PC-9 (cell line): Measurements from ENCODE around the gene VGLL4. TPM values are rescaled to one million over a fixed set of nuclear protein-coding genes. Genes with fewer than 3 reads are reported as not detected.

Source experiments
- BruUV-seq: library from RNA; stranded (reverse); fragments of 400-500 nt; replicated peaks from 2 replicates; lab custom pipeline; 2021; lab: Mats Ljungman, UMichigan
- CTCF ChIA-PET: fragments of 300-600 bp; sonication (Branson Sonifier 250); formaldehyde crosslinking; loops from one replicate; lab custom pipeline; 2022; ENCODE audit warnings: antibody characterized with exemption; lab: Charles Lee
- POLR2A ChIA-PET: fragments of 300-600 bp; sonication (Branson Sonifier 250); formaldehyde crosslinking; loops from one replicate; lab custom pipeline; 2022; ENCODE audit warnings: antibody characterized with exemption; ENCODE audit not compliant: unreplicated experiment; lab: Charles Lee
- DNase-seq, 2 experiments: peaks; one replicate each; pipeline versions ENCODE4 v3.0.0 to v3.0.0-alpha.2; 2015 to 2022; ENCODE audit warnings: mixed read lengths in 1 of 2
- H2AFZ ChIP-seq: fragments of 200-600 bp; sonication (generic); 2 replicates; pipeline ENCODE4 v1.8.1; 2017; ENCODE audit warnings: antibody characterized with exemption
- H3F3A ChIP-seq: fragments of 200-600 bp; sonication (generic); 2 replicates; pipeline ENCODE4 v1.8.1; 2017; ENCODE audit warnings: antibody characterized with exemption, mild to moderate bottlenecking, low read depth; ENCODE audit not compliant: insufficient read depth
- H3K27ac ChIP-seq: fragments of 200-600 bp; sonication (generic); 2 replicates; pipeline ENCODE4 v1.6.1; 2016; ENCODE audit warnings: mixed run types
- H3K27me3 ChIP-seq: fragments of 200-600 bp; sonication (generic); 2 replicates; pipeline ENCODE4 v1.6.1; 2016; ENCODE audit warnings: low read depth, mixed run types; ENCODE audit not compliant: insufficient read depth
- H3K36me3 ChIP-seq: fragments of 200-600 bp; sonication (generic); 2 replicates; pipeline ENCODE4 v1.6.1; 2016; ENCODE audit warnings: low read depth, mixed run types
- H3K4me1 ChIP-seq: fragments of 200-600 bp; sonication (generic); replicated peaks from 2 replicates; pipeline ENCODE4 v1.6.1; 2016; ENCODE audit warnings: mixed run types; ENCODE audit not compliant: insufficient read depth
- H3K4me2 ChIP-seq: fragments of 200-600 bp; sonication (generic); 2 replicates; pipeline ENCODE4 v1.6.1; 2017; ENCODE audit warnings: mixed run types
- H3K4me3 ChIP-seq: fragments of 200-600 bp; sonication (generic); 2 replicates; pipeline ENCODE4 v1.6.1; 2016; ENCODE audit warnings: mixed run types
- H3K79me2 ChIP-seq: fragments of 200-600 bp; sonication (generic); 2 replicates; pipeline ENCODE4 v1.6.1; 2017; ENCODE audit warnings: low read depth, mixed run types
- H3K9me2 ChIP-seq: fragments of 200-600 bp; sonication (generic); 2 replicates; pipeline ENCODE4 v1.8.1; 2017; ENCODE audit warnings: mild to moderate bottlenecking; ENCODE audit not compliant: insufficient read depth
- H3K9me3 ChIP-seq: fragments of 200-600 bp; sonication (generic); 2 replicates; pipeline ENCODE4 v1.8.1; 2016; ENCODE audit warnings: low read depth; ENCODE audit not compliant: insufficient read depth
- H4K20me1 ChIP-seq: fragments of 200-600 bp; sonication (generic); 2 replicates; pipeline ENCODE4 v1.8.1; 2017; ENCODE audit not compliant: insufficient read depth
- EZH2 ChIP-seq: fragments of 200-600 bp; sonication (generic); IDR thresholded peaks from 2 replicates; pipeline ENCODE4 v1.8.0; 2017; ENCODE audit warnings: antibody characterized with exemption, low read depth
- intact Hi-C: fragments of 100-400 bp; cut with micrococcal nuclease; formaldehyde crosslinking; loops from one replicate; pipeline ENCODE4 v1.10.0; 2022; ENCODE audit not compliant: unreplicated experiment
- total RNA-seq: library from RNA; stranded (reverse); gene quantifications from 2 replicates; pipeline ENCODE4 v1.2.3, GENCODE V29; 2021
- TF ChIP-seq, protein P1 (sequence below): fragments of 200-600 bp; sonication (generic); conservative IDR thresholded peaks from 2 replicates; pipeline ENCODE4 v1.6.1; 2017; ENCODE audit warnings: mixed run types, antibody characterized with exemption, mild to moderate bottlenecking, moderate library complexity

VGLL4 gene
- total RNA-seq, 1 experiment from 2014 or later: 42.2 TPM

DNA sequence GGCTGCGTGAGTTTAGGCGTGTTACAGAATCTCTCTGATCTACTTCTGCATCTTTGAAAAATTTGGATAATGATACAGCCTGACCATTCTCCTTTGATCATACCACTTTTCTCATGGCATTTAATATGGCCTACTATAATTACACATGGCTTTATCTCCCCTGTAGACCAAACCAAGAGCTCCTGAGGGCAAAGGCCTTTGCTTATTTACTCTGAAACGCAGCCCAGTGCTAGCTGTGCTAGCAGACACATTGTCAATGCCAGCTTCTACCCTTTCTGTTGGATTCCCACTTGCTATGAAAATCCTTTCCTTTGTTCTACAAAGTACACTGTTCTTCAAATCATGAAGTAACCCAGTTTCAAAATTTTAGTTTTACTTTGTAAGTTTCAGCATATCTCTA lies 16.5 kb upstream of the VGLL4 start:
- Histone ChIP-seq H3K9me3 (no peaks in the 10 kb centered on the region), H3K27me3 (no peaks in the 10 kb centered on the region), H3F3A (peaks cover 6% of the 10 kb centered on the region; the same call in 1 of the 2 replicates), H3K36me3 (no peaks in the 10 kb centered on the region), H2AFZ (no peak overlapping the region), H3K79me2 (peaks cover 48% of the 10 kb centered on the region), H3K27ac (no peak overlapping the region), H3K4me2 (no peak overlapping the region), H3K4me1 (no peaks in the 10 kb centered on the region), H3K4me3 (no peak overlapping the region), H3K9me2 (no peaks in the 10 kb centered on the region), H4K20me1 (peaks cover 26% of the 10 kb centered on the region)
- ChIA-PET CTCF (interaction anchor here (0.7 kb wide), 1 partner anchor 113 kb away, joined by 5 read pairs; no protein-coding TSS in a partner anchor), POLR2A (no interaction called here)
- TF ChIP-seq, protein P1, sequence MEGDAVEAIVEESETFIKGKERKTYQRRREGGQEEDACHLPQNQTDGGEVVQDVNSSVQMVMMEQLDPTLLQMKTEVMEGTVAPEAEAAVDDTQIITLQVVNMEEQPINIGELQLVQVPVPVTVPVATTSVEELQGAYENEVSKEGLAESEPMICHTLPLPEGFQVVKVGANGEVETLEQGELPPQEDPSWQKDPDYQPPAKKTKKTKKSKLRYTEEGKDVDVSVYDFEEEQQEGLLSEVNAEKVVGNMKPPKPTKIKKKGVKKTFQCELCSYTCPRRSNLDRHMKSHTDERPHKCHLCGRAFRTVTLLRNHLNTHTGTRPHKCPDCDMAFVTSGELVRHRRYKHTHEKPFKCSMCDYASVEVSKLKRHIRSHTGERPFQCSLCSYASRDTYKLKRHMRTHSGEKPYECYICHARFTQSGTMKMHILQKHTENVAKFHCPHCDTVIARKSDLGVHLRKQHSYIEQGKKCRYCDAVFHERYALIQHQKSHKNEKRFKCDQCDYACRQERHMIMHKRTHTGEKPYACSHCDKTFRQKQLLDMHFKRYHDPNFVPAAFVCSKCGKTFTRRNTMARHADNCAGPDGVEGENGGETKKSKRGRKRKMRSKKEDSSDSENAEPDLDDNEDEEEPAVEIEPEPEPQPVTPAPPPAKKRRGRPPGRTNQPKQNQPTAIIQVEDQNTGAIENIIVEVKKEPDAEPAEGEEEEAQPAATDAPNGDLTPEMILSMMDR: no peak
- TF ChIP-seq EZH2: no peak
- intact Hi-C loops: no loop called here
- BruUV-seq: no TSS peak
- DNase-seq: no peak

DNA sequence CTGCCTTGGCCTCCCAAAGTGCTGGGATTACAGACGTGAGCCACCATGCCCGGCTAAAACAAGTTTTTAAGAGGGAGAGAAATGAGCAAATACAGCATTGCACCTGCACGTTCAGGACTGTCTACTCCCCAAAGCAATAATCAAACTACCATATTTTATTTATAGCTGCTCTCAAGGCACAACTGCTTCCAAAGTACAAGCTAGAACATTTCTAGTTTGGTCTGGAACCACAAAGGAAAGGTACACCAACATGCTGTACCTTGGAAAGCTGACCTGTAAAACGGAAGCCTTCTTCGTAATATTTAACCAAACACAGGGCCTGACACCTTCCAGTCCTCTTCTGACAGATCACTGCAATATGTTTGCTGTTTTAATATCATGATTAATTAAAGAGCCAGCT lies 14.5 kb upstream of the VGLL4 start:
- Histone ChIP-seq H2AFZ (no peak overlapping the region), H3F3A (peaks cover 3% of the 10 kb centered on the region), H3K36me3 (no peaks in the 10 kb centered on the region), H3K4me1 (no peaks in the 10 kb centered on the region), H3K4me2 (no peak overlapping the region), H3K27me3 (no peaks in the 10 kb centered on the region), H3K9me3 (no peaks in the 10 kb centered on the region), H4K20me1 (peaks cover 35% of the 10 kb centered on the region), H3K9me2 (no peaks in the 10 kb centered on the region), H3K27ac (no peak overlapping the region), H3K79me2 (peaks cover 53% of the 10 kb centered on the region), H3K4me3 (no peak overlapping the region)
- DNase-seq: no peak
- intact Hi-C loops: no loop called here
- TF ChIP-seq, protein P1: no peak
- no peak for TF ChIP-seq EZH2
- ChIA-PET CTCF (interaction anchor here (0.6 kb wide), 1 partner anchor 11 kb away, joined by 4 read pairs; no protein-coding TSS in a partner anchor), POLR2A (no interaction called here)
- BruUV-seq: no TSS peak

DNA sequence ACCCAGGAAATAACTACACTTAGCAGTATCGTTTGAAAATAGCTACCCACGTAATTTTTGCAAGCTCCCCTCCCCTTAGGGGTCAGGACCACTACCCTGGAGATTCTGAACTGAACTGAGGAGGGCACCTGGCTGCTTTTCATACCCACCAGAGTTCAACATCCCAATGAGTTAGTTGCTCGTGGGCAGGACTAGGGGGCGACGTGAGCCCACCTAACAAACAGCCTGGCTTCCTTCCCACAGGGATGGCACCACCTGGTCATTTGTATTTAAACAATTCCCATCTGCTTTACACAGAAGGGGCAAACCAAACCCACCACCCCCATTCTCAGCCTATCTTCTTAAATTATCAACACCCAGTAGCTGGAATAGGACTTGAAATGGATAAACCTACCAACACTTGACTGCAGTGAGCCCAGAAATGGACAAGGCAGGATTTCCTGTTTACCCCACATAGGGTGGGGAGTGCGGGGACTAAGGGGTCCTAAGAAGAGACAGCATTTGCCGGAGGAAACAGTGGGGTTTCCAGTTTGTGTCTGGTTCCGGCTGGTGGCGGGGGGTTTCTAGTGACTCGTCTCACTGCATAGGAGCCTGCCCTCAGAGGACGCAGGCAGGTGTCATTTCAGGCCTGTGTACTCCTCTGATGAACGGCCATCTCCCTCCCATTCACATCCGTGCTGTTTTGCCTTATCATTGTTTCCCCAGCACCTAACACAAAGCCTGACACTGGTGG lies 11.6 kb upstream of the VGLL4 start:
- CTCF ChIA-PET: no interaction called here
- H3K79me2 ChIP-seq: peaks cover 48% of the 10 kb centered on the region
- intact Hi-C loops: loop anchor here (1.0 kb wide), 1 partner anchor 149 kb away; no protein-coding TSS in a partner anchor

More for the DNA sequence above, 11.6 kb upstream of the VGLL4 start:
- no TSS peak for BruUV-seq
- H3K4me3 ChIP-seq: no peak overlapping the region
- POLR2A ChIA-PET: interaction anchor here (0.6 kb wide), 1 partner anchor 69 kb away, joined by 3 read pairs; no protein-coding TSS in a partner anchor
- no peak for TF ChIP-seq EZH2
- TF ChIP-seq, protein P1: peak; percentile 48; the same call in 1 of the 2 replicates
- no peak for DNase-seq
- H4K20me1 ChIP-seq: peaks cover 40% of the 10 kb centered on the region
- no peaks in the 10 kb centered on the region for H3K4me1 ChIP-seq
- H3K27ac ChIP-seq: no peak overlapping the region
- peaks cover 3% of the 10 kb centered on the region; the same call in 1 of the 2 replicates for H3F3A ChIP-seq
- H2AFZ ChIP-seq: no peak overlapping the region
- no peaks in the 10 kb centered on the region for H3K27me3 ChIP-seq
- H3K9me2 ChIP-seq: no peaks in the 10 kb centered on the region
- no peaks in the 10 kb centered on the region for H3K9me3 ChIP-seq
- no peaks in the 10 kb centered on the region for H3K36me3 ChIP-seq
- no peak overlapping the region for H3K4me2 ChIP-seq
